NCI-H146 treated with DMSO at 0.1 percent for 48 hours (cell line): ENCODE data around the gene FKBP1B.
"Not testable (repeated sequence)": the region's sequence is repeated elsewhere in the genome, so short reads cannot be mapped to it uniquely, and the experiment has no call there.

Experiments used
- DNase-seq: peaks from one replicate; lab custom pipeline; 2025; ENCODE audit not compliant: unreplicated experiment; lab: John Stamatoyannopoulos, UW

Gene FKBP1B

GRCh38 chr2:24049485-24050021 lies at the start of gene FKBP1B:
TSS of gene FKBP1B (plus strand) at chr2:24049741. CDS start at chr2:24049850, 109 bp downstream.
- peak; percentile 79 for DNase-seq

- DNase-seq, result no peak
Observed at GRCh38 chr2:24007693-24008092, 41.8 kb upstream of the FKBP1B start.

GRCh38 chr2:24008672-24009366 lies 40.7 kb upstream of the FKBP1B start:
- no peak for DNase-seq

GRCh38 chr2:24009367-24009679 lies 40.2 kb upstream of the FKBP1B start:
- no peak for DNase-seq

GRCh38 chr2:24009680-24010476 lies 39.7 kb upstream of the FKBP1B start, which contains the start of gene MFSD2B:
TSS of gene MFSD2B (plus strand) at chr2:24010085. CDS start at chr2:24010097, 12 bp downstream.
- DNase-seq, result no peak

- no peak for DNase-seq
Observed at GRCh38 chr2:24010477-24011249, 38.9 kb upstream of the FKBP1B start.

GRCh38 chr2:24011250-24012104 lies 38.1 kb upstream of the FKBP1B start:
- DNase-seq, result no peak

- DNase-seq, result no peak
Observed at GRCh38 chr2:24012521-24013188, 36.9 kb upstream of the FKBP1B start.

- DNase-seq, result not testable (repeated sequence)
Observed at GRCh38 chr2:24014902-24015301, 34.6 kb upstream of the FKBP1B start.

GRCh38 chr2:24015562-24016375 lies 33.8 kb upstream of the FKBP1B start:
- DNase-seq, result no peak

GRCh38 chr2:24016376-24016761 lies 33.2 kb upstream of the FKBP1B start:
- DNase-seq, result no peak

- DNase-seq, result no peak
Observed at GRCh38 chr2:24016853-24017703, 32.5 kb upstream of the FKBP1B start.

- no peak for DNase-seq
Observed at GRCh38 chr2:24017711-24018110, 31.8 kb upstream of the FKBP1B start.

GRCh38 chr2:24018241-24018640 lies 31.3 kb upstream of the FKBP1B start:
- DNase-seq, result no peak

- no peak for DNase-seq
Observed at GRCh38 chr2:24019729-24020128, 29.8 kb upstream of the FKBP1B start.

GRCh38 chr2:24020244-24020643 lies 29.3 kb upstream of the FKBP1B start:
- DNase-seq, result no peak

GRCh38 chr2:24021122-24021998 lies 28.2 kb upstream of the FKBP1B start:
- no peak for DNase-seq
